Measurements from ENCODE around the gene MTOR.

DNA sequence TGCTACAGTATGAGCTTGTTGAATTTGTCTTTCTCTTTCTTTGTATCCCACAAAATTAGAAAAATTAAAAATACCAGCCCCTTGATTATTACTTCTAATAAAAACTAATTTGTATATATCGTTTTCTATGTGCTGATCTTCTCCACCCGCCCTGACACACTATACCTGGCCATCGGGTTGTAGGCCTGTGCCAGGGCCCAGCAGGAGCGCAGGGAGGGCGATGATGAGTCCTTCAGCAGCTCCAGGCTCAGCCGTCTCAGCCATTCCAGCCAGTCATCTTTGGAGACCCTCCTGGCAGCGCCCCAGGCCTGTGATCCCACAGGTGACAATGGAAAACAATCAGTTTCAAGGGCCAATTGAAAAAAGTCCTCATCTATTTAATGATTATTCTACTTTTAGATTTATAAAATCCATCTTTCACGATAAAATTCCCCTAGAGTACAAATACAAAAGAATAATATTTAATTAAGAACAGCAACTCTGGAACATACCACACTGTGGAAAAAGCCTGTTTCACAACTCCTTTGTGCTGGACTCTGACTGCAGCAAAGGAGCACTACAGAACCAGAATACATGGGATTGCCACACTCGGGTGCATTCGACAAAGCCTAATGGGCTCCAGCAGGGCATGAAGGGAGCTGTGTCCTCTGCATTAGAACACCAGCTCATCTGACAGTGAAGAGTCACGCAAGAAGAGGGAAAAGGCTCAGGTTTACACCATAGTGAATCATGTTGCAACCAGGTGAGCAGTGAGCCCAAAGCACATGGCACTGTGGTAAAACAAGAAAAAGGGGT is 57.8 kb downstream of the MTOR start:
- TF ChIP-seq GATA3 (IDR thresholded peaks at IDR 0.05; ENCODE audit: low read depth, low read length): no peak
- no peak for TF ChIP-seq GATA2 (IDR thresholded peaks at IDR 0.05; ENCODE audit: low read depth, low read length)
